Stimulated activated CD4-positive, alpha-beta T cell treated with anti-CD3 and anti-CD28 coated beads, Interleukin-4, amount 100 ng/mL, for 4 hours (primary cell): Measurements from ENCODE around the gene CASTOR1.
A peak's percentile ranks its signal among the peaks of the same experiment; 100 is the strongest.

ENCODE experiments used
- DNase-seq, 2 experiments: peaks; one replicate each; pipeline ENCODE4 v3.0.0-alpha.2; 2020

CASTOR1 gene

DNA sequence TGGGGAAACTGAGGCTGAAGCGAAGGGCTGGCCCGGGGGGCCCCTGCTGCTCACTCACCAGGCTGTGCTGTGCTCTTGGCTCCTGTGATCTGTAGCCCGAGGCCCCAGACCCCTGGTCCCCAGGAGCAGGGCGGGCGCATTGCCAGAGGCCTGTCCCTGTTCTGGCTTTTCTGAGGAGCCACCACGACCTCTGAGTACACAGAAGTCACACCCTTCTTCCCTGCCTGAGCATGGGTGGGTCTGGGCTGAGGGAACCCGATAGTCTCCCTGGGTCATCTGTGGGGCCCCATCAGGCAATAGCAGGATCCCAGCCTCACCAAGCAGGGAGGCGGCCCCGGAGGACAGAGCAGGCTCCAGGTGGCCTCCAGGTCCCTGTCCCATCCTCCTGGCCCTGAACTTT lies 5.1 kb downstream of the CASTOR1 start:
- DNase-seq, result no peak

DNA sequence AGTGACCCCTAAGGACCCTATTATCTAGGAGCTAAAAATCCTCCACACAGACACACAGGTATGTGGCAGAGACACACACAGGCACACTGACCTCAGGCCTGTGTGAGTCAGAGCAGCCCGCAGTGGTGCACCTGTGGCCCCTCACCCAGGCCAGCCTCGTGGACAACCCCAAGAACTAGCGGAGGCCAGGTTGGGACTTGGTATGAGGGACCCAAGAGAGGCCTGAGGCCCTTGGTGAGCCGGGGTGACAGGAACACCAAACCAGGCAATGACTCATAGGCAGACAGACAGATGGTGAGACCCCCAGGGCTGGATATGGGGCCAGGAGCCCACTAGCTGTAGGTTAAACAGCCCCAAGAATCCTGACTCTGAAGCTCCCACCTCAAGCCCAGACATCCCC lies 6.0 kb downstream of the CASTOR1 start:
- DNase-seq, result no peak

DNA sequence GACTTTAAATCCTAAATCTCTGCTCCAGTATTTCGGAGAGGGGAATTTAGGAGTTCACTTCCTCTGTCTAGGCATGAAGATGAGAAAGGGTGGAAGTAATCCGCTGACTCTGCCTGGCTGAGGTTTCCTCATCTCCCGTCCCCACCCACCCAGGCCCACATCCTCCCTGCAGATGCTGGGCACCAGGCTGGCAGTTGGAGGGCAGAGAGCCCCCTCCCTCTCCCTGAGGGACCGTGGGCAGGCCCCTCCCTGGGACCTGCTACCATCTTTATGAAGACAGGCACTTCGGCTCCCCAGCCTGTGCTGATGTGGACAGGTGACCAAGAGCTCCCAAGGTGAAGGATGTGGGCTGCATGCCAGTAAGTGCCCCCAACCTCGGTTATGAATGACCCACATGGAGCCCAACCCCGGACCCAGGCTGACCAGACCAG lies 6.7 kb downstream of the CASTOR1 start:
- DNase-seq, result no peak

DNA sequence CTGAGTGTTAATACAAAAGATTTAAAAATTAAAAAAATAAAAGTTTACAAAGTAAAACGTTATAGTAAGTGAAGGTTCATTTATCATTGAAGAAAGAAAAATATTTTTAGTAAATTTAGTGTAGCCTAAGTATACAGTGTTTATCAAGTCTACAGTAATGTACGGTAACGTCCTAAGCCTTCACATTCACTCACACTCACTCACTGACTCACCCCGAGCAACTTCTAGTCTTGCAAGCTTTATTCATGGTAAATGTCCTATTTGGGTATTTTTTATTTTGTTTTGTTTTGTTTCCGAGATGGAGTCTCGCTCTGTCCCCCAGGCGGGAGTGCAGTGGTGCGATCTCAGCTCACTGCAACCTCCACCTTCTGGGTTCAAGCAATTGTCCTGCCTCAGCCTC lies 8.8 kb downstream of the CASTOR1 start:
- no peak for DNase-seq

DNA sequence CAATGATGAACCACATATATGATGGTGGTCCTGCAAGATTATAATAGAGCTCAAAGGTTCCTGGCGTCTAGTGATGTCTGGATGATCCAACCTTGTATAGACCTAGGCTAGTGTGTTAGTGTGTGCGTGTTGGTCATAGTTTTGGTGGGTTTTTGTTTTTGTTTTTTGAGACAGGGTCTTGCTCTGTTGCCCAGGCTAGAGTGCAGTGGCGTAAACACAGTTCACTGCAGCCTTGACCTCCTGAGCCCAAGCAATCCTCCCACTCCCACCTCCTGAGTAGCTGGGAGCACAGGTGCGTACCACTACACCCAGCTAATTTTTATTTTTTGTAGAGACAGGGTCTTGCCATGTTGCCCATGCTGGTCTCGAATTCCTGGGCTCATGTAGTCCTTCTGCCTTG lies 9.4 kb downstream of the CASTOR1 start:
- DNase-seq, result no peak

DNA sequence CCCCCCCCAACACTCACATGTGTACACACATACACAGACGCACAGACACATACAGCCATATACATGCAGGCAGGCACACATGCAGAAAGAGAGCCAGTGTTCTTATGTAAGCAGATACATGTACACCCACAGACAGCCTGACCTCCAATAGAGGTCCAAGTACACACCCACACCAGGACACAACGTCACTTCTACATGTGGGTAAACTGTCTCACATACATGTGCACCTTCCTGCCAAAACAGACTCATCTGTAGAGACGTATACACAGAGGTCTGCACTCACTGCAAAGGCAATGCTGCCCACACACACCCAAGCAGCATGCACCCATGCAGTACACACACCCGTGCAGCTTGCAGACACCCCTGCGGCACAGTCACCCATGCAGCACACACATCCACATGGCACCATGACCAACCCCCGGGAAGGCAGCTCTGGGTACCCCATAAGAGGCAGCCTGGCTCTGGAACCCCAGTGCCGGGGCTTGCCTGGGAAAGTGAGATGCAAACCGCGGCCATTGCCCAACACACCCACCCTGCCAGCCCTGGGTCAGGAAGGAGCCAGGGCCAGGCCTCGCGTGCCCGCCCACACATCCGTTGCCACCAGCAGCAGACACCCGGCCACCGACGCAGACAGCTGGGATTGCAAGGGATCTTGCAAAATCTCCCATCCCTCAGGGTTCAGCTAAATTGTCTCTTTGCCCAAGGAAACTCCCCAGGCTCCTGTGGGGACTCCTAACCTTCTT lies 10.1 kb downstream of the CASTOR1 start:
- DNase-seq, result no peak

DNA sequence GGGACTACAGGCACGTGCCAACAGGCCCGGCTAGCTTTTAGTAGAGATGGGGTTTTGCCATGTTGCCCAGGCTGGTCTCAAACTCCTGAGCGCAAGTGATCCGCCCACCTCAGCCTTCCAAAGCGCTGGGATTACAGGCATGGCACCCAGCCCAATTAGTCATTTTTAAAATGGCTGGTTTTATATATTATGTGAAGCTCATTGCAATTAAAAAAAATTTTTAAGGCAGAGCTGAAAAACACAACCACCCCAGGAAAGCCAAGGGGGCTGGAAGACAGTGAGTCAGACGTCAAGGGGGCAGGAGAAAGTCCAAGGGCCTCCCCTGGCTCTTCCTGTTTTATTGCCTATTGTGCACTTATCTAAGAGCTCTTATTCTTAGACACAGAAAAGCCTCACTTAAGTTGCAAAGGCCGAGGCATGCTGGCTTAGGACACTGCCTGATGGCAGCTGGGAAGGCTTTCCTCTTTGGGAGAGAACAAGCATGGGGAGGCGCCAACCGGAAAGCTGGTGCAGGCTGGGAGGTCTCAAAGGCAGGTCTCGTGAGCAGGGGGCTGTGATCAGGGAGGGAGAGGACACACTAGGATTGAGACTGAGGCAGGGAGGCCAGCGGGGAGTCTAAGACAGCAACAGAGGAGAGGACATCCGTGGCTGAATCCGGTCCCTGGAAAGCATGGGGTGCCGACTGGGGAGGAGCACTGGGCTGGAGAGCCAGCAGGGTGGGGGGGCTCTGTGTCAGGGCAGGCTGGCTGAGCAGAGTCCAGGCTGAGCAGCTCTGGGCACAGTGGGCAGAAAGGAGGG lies 11.6 kb downstream of the CASTOR1 start:
- DNase-seq, result no peak

DNA sequence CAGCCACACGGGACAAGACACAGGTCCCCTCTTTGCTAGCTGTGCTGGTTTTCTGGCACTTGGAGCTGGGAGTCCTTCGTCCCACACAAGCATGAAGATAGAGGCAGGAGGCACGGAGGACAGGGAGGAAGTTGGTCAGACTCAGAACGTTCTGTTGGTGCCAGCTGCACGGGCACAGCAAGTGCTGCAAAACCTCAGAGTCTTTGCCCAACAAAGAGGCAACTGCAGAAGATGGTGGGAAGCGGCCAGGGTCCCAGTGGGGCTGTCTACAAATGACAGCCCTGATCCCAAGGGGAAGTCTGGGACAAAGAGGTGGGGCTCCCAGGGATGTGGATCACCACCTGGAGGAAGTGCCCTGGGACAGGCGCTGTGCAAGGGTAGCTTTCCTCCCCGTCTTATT lies 13.3 kb downstream of the CASTOR1 start:
- DNase-seq, result no peak

DNA sequence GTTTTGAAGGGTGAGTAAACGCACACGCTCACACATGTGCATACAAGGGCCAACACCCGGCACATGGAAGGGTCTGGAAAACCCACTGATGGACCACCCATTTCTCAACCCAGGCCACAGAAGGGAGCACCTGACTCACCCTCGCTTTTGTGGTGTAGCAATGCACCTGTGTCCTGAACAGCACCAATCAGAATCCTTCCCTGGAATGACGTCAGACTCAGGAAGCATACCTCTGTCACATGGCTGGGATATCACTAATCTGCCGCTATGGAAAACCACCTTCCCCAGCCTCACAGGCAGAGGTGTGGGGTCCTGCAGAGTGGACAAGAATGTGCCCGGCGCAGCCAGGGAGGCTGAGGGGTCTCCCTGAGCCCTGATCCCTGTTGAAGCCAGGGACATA lies 13.7 kb downstream of the CASTOR1 start:
- DNase-seq, result peak in 1 of 2 experiments; percentile 64

DNA sequence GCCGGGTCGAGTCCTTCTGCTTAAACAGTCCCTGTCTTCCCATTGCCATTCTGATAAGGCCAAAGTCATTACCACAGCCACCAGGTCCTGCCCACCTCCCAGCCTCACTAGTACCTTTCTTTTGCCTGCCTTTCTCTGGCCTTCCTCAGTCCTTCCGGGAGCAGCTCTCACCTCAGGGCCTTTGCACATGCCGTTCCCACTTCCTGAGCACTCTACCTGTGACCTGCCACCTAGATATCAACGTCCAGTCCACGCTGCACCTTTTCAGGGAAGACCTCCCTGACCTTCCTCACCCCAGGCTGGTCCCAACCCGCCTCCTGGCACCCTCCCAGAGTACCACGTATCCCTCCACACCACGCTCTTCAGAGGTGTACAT lies 14.9 kb downstream of the CASTOR1 start:
- DNase-seq, result no peak

DNA sequence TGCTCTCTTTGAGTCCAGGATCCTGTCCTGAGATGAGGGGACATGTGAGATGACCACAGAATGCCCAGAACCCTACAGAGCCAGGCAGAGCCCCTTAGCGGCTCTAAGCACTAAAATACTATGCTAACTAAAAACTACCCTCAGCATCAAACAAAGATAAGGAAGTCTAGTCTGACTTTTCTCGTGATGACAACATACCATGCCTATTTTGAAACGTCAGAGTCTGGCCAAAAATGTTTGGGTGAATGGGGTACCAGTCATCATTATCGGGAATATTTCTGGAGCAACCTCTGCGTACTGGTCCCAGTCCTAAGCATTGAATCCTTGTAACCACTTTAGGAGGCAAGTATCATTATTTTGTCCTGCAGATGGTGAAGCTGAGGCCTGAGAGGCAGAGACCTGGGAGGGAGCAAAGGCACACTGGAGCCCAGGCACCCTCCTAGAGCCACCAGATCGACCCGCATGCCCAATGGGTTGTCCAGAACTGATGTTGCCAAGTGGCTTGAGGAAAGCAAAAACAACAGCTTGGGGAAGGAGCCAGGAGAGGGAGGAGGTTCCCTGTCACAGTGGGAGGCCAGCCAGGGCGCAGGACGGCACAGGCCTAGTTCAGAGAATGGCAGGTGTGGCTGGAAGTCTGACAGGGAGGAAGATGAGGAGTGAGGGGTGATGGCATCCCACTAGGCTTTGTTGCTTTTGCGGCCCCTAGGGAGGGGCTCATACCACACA lies 15.4 kb downstream of the CASTOR1 start:
- DNase-seq, result no peak

DNA sequence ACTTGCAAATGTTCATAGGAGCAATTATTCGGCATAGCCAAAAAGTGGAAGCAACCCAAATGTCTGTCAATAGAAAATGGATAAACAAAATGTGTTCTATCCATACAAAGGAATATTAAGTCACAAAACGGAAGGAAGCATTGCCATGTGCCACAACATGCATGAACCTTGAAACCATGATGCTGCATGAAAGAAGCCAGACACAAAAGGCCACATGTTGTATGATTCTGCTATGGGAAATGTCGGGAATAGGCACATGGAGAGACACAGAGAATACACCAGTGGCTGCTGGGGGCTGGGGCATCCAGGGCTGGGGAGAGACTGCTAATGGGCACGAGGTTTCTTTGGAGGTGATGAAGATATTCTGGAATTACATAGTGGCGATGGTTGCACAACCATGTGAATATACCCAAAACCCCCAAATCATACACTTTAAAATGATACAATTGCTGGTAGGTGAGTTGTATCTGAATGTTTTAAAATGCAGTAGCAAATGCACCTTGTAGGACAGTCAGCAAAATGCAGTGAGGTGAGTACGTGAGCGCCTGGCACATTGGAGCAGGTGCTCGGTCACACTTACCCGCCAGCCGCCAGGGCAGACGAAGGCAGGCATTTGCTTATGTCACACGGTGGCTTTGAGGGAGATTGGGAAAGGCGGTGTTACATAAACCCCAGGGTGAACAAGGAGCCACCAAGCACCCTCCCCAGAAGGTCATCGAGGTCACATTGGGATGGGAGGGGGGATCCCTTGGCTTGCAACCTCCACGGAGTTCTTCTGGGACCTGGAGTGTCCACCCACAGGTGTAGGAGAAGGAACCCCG lies 16.3 kb downstream of the CASTOR1 start:
- no peak for DNase-seq

DNA sequence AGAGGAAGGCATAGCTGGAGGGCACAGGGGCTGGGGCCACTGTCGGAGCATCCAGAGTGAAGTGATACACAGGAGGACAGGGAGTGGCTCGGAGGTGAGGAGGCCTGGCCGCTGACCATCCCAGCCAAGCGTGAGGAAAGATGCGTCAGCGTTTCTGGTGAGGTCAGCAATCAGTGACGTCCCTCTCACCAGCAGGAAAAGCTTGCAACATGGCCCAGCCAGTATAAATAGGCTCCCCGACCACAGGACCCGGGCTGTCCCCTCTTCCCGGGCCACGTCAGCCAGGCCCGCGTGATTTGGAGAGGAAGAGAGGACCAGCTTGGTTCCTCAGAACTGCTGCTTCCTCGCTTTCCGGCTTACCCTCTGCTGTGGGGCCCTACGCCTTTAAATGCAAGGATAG lies 18.5 kb downstream of the CASTOR1 start:
- no peak for DNase-seq

DNA sequence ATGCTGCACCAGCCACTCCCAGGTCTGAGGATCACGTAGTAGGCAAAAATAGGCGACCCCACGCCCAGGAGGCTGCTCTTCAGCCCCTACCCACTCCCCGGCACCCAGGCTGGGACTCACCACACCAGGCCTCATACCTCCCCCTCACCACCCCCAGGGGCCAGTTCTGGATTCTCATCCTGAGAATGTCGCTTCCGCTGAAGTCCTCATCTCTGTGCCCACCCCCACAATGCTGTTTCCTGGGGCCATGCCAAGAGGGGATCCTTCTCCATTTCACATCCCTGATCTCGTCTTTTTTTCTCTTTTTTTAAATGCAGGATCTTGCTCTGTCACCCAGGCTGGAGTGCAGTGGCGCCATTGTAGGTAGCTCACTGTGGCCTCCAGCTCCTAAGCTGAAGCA lies 21.0 kb downstream of the CASTOR1 start:
- DNase-seq, result no peak

DNA sequence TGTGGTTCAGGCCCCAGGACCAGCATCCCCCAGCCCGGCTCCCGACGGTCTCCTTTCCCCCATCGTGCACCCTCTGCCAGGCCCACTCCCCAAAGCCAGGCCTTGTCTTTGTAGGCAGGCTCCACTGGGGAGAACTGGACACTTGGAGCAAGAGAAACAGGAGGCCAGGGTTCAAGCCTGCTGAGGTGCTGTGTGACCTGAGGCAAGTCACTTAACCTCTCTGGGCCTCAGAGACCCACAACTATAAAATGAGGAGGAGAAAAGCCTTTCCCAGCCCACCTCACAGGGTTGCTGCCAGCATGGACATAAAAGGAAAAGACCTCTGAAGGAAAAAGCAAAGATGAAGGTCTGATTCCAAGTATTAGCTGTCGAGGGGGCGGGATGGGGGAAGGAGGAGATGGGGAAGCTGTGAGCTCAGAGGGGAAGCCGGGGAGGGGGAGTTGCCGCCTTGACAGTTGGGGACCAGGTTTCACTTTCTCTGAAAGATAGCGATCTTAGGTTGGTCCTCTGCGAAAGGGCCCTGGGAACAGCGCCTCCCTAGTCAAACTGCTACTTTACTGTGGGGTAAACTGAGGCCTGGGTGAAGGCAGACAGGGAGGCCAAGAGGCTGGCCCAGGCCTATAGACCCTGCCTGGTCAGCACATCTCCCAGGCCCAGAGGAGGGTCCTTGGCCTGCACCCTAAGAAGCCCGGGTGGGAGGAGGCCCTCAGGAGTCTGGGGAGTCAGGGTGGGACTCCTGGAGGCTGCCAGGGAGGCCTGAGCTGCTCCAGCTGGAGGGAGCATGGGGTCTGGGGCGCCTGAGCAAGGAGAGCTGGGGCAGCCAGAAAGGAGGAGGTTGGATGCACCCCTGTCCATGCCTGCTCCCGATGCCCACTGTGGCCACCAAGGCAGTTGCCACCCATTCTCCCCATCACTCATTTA lies 21.7 kb downstream of the CASTOR1 start:
- DNase-seq, result peak in 1 of 2 experiments; percentile 56

DNA sequence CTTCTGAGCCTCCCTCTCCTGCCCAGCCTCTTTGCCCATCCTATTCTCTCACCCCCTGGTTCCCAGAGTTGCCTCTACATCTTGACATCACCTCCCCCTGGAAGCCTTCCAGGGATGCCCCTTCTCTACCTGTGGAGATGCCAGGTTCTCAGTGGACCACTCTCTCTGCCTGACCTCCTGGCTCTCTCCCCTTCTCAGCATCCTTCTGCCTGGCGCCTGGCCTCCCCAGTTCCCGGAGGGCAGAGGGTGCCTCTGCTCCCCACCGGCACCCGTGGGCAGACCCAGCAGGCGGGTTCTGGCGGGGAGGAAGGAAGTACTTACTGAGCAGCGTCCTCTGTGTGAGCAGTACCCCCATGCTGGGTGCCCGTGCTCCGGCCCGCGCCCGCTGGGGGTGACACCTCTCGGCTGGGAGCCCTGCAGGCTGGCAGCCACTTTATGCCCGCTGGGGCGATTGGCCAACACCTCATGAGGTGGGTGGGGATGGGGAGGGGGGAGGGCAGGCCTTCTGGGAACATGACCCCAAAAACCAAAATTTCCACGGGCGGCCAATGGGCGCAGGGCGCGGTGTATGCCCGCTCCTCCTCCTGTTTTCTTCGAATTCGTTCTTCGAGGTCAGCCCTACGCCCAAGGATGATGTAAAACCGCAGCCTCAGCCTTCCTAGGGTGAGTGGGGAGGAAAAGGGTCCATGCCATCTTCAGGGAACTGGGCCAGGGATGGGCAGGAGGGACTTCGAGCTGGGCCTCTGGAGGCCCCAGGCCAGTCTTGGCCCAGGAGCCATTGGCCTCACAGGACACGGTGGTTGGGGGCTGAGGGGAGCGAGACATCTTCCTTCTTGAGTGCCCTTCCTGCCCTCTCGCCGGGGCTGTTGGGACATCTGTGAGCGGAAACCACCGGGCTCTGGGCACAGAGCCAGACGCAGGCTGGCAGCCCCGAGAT lies 22.6 kb downstream of the CASTOR1 start, which contains the start of gene OSM:
Gene OSM, minus strand, starts transcription at position 407 of the 937 bp plus-strand sequence. Its CDS starts 52 bp downstream, at position 355.
- DNase-seq, result peak; percentile 53 to 60

DNA sequence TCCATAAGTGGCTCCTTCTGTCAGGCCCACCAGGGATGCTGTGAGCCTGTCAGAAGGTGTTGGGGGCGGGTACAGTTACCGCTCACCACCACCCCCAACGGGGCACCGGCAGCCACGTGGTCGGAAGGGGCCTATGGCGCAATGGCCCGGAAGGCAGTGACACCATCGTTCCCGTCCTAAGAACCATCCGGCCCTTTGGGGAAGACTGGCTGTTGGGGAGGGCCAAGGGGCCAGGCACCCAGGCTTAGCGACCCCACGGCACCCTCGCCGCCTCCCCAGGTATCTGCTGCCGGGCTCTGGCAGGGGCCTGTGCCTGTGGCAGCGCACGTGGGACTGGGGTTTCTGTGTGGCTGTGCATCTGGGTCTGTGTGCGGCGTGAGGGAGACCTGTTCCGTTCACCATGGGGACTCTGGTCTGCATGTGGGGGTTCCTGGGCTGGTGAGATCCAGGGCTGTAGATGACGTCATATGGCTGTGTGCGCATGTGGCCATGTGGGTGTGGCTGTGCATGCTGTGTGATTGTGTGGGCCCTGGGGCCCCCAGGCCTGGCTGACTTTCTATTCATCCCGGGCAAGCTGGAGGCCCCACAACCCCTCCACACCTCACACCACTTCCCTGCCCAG lies 23.4 kb downstream of the CASTOR1 start:
- DNase-seq, result peak; percentile 79 to 88

DNA sequence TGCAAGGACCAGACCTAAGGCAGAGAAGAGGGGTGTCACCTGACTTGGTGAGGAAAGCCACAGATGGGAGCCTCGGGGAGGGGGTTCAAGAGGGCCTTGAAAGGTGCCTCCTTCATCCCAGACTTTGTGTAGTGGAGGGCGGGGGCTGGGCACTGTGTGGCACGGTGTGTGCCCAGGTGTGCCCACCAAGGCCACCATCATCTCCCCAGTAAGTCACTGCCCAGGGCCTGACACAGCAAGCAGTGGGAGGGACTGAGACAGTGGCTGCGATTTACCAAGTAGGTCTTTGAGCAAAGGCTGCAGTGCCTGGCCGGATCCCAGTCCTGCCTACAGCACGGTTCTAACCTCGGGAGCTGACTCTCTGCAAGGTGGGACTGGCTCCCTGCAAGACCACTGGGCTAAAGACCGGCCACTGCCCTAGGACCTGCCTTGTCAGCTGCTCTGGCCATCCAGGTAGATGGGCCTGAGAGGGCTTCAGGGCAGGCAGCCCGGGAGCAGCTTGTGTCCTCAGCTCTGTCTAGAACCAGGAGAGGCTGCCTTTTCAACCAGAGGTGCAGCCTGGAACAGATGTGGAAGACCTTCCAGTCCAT lies 24.1 kb downstream of the CASTOR1 start:
- DNase-seq, result no peak

DNA sequence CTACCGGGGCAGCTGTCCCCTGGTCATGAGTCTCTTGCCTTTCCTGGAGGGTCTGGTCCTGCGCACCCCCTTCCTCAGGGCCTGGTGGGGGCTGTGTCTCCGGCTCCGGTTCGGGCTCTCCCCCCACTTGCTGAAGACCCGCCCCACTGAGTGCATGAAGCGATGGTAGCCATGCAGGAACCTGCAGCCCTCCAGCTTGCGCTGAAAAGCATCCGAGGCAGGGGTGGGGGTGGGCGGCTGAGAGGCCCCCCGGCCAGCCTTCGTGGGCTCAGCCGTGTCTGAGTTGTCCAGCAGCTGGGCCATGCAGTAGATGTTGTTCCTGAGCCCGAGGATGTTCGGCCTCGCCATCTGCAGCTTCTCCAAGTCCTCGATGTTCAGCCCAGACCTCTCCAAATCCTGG lies 25.4 kb downstream of the CASTOR1 start:
- DNase-seq, result no peak
